CD14-positive monocyte (primary cell): Measurements from ENCODE around the gene SMIM8. TPM values are rescaled to one million over a fixed set of nuclear protein-coding genes. Genes with fewer than 3 reads are reported as not detected.

ENCODE experiments used
- DNase-seq, 3 donors: peaks; one replicate each; pipeline ENCODE4 v3.0.0-alpha.2; 2011 to 2022
- H2AFZ ChIP-seq: 2 replicates; pipeline ENCODE4 v1.6.0; 2012; ENCODE audit warnings: mild to moderate bottlenecking, low read depth, low read length, inconsistent platforms; ENCODE audit not compliant: insufficient read depth, poor library complexity, severe bottlenecking
- H3K27ac ChIP-seq, 2 donors: 1 replicate in 1 of 2; 2 replicates in 1 of 2; pipeline ENCODE4 v1.5.1; 2012 to 2013; ENCODE audit warnings: low read length in 2 of 2, control low read depth in 1 of 2, inconsistent platforms in 1 of 2, low read depth in 1 of 2, mild to moderate bottlenecking in 1 of 2
- H3K27me3 ChIP-seq, 2 donors: one replicate each; pipeline versions ENCODE4 v1.6.0 to v1.6.1; 2011 to 2013; ENCODE audit warnings: low read length in 2 of 2; ENCODE audit not compliant: control insufficient read depth in 2 of 2, insufficient read depth in 2 of 2
- H3K36me3 ChIP-seq, 2 donors: replicated peaks in 1 of 2; 1 replicate in 1 of 2; 2 replicates in 1 of 2; pipeline versions ENCODE4 v1.5.1 to v1.6.1; 2012 to 2013; ENCODE audit warnings: low read length in 2 of 2, control low read depth in 1 of 2, inconsistent platforms in 1 of 2, mild to moderate bottlenecking in 1 of 2; ENCODE audit not compliant: insufficient read depth in 2 of 2, control insufficient read depth in 1 of 2
- H3K4me1 ChIP-seq, 2 donors: 1 replicate in 1 of 2; 2 replicates in 1 of 2; pipeline versions ENCODE4 v1.5.1 to v1.6.1; 2012 to 2013; ENCODE audit warnings: low read length in 2 of 2, control low read depth in 1 of 2, inconsistent platforms in 1 of 2, mild to moderate bottlenecking in 1 of 2, moderate library complexity in 1 of 2; ENCODE audit not compliant: insufficient read depth in 2 of 2, control insufficient read depth in 1 of 2
- H3K4me2 ChIP-seq: replicated peaks from 2 replicates; pipeline ENCODE3; 2012; ENCODE audit warnings: low read length, moderate library complexity, mild to moderate bottlenecking; ENCODE audit not compliant: poor library complexity, severe bottlenecking; ENCODE audit errors: extremely low read depth
- H3K4me3 ChIP-seq, 3 experiments: fragments of 200-600 bp in 1 of 3; sonication (generic) in 1 of 3; replicated peaks in 1 of 3; 1 replicate in 2 of 3; 2 replicates in 1 of 3; pipeline ENCODE4 v1.5.1; 2011 to 2013; ENCODE audit warnings: low read length in 3 of 3, mild to moderate bottlenecking in 3 of 3, control low read depth in 2 of 3, low read depth in 2 of 3, inconsistent platforms in 1 of 3, moderate library complexity in 1 of 3
- H3K79me2 ChIP-seq: 2 replicates; pipeline ENCODE4 v1.6.0; 2012; ENCODE audit warnings: mild to moderate bottlenecking, control low read depth, inconsistent platforms, low read length, moderate library complexity; ENCODE audit not compliant: insufficient read depth
- H3K9ac ChIP-seq: 2 replicates; pipeline ENCODE4 v1.6.0; 2017; ENCODE audit warnings: low read length, mild to moderate bottlenecking; ENCODE audit not compliant: insufficient read depth, poor library complexity, severe bottlenecking
- H3K9me3 ChIP-seq, 2 donors: replicated peaks in 1 of 2; 1 replicate in 1 of 2; 2 replicates in 1 of 2; pipeline versions ENCODE4 v1.5.1 to v1.6.1; 2012 to 2013; ENCODE audit warnings: low read length in 2 of 2, control low read depth in 1 of 2; ENCODE audit not compliant: control insufficient read depth in 1 of 2, insufficient read depth in 1 of 2
- H4K20me1 ChIP-seq: 2 replicates; pipeline ENCODE4 v1.6.0; 2012; ENCODE audit warnings: mild to moderate bottlenecking, low read length, control low read depth, moderate library complexity; ENCODE audit not compliant: insufficient read depth
- H3K27ac Mint-ChIP-seq, 7 donors: one replicate each; pipeline ENCODE4 v1.8.0; 2020; ENCODE audit warnings: mild to moderate bottlenecking in 7 of 7, mixed read lengths in 7 of 7, moderate library complexity in 6 of 7, inconsistent platforms in 2 of 7
- H3K27me3 Mint-ChIP-seq, 3 donors: one replicate each; pipeline ENCODE4 v1.8.0; 2021 to 2022; ENCODE audit warnings: low read depth in 3 of 3, mild to moderate bottlenecking in 3 of 3, mixed read lengths in 3 of 3, moderate library complexity in 3 of 3, inconsistent platforms in 1 of 3
- H3K36me3 Mint-ChIP-seq, 2 donors: one replicate each; pipeline ENCODE4 v1.8.0; 2020; ENCODE audit warnings: mixed read lengths in 2 of 2, inconsistent platforms in 1 of 2, mild to moderate bottlenecking in 1 of 2
- H3K4me1 Mint-ChIP-seq: one replicate; pipeline ENCODE4 v1.8.0; 2020; ENCODE audit warnings: mild to moderate bottlenecking, mixed read lengths
- H3K4me3 Mint-ChIP-seq, 2 donors: one replicate each; pipeline ENCODE4 v1.8.0; 2020; ENCODE audit warnings: mild to moderate bottlenecking in 2 of 2, mixed read lengths in 2 of 2, moderate library complexity in 1 of 2
- H3K9me3 Mint-ChIP-seq, 7 donors: one replicate each; pipeline ENCODE4 v1.8.0; 2020 to 2022; ENCODE audit warnings: mixed read lengths in 7 of 7, mild to moderate bottlenecking in 6 of 7, moderate library complexity in 6 of 7, inconsistent platforms in 2 of 7
- WGBS: methylation state at CpG from one replicate; pipeline ENCODE4 v1.1.5; 2013; ENCODE audit warnings: missing lambda C conversion rate; ENCODE audit not compliant: insufficient coverage; 5-methylcytosine and 5-hydroxymethylcytosine counted together
- intact Hi-C, 2 donors: fragments of 100-400 bp; cut with micrococcal nuclease; formaldehyde crosslinking; loops; one replicate each; pipeline versions ENCODE4 v1.15.0 to v1.15.1; 2023
- polyA plus RNA-seq, 3 donors: library from polyadenylated mRNA; depleted of rRNA in 1 of 3; unstranded in 2 of 3; stranded (reverse) in 1 of 3; fragments of 300-500 nt in 2 of 3; fragments of >200 nt in 1 of 3; fragmentation: Illumina TruSeq in 2 of 3; gene quantifications; 1 replicate in 2 of 3; 2 replicates in 1 of 3; pipeline ENCODE4 v1.2.3, GENCODE V29; 2012 to 2021
- TF ChIP-seq, protein P1 (sequence below): fragments of 200-600 bp; IDR thresholded peaks from one replicate; pipeline ENCODE4 v1.8.0; 2022; ENCODE audit warnings: antibody characterized with exemption, mild to moderate bottlenecking

SMIM8 gene
- polyA plus RNA-seq, 3 donors, result 2.0 to 8.2 (median 5.9) TPM

DNA sequence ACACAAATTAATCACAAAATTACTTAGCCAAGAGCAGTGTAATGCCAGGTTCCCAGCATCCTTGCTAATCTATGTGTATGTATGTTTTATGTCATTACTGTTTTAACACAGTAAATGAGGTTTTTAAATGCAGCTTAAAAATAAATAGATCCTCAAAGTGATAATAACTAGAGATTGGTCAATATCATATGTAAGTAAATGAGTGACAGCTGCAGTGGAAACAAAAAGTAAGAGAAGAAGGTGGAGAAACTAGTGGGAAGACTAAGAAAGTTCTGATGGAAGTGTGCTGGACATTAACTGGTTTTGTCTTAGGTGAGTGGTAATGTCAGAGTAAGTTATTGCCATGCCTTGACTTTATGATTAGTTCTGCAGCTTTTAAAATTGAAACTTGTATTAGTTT lies 8.6 kb downstream of the SMIM8 start:
- H3K4me1 ChIP-seq, result no peaks in the 10 kb centered on the region
- Mint-ChIP-seq H3K4me3 (no peak overlapping the region), H3K27me3 (no peaks in the 10 kb centered on the region), H3K27ac (no peak overlapping the region), H3K36me3 (peaks cover 0 to 10% of the 10 kb centered on the region in 2 donors), H3K9me3 (peaks cover 3 to 10% (median 9%) of the 10 kb centered on the region in 7 donors), H3K4me1 (peaks cover 10% of the 10 kb centered on the region)
- intact Hi-C loops, result no loop called here
- DNase-seq, result no peak
- H3K9me3 ChIP-seq, result no peaks in the 10 kb centered on the region
- no peak overlapping the region for H2AFZ ChIP-seq
- H3K4me2 ChIP-seq, result no peak overlapping the region
- no peaks in the 10 kb centered on the region for H3K27me3 ChIP-seq
- H3K79me2 ChIP-seq, result no peaks in the 10 kb centered on the region
- no peak overlapping the region for H3K27ac ChIP-seq
- no peaks in the 10 kb centered on the region for H3K36me3 ChIP-seq
- no peak overlapping the region for H3K4me3 ChIP-seq
- no peaks in the 10 kb centered on the region for H4K20me1 ChIP-seq
- H3K9ac ChIP-seq, result no peak overlapping the region
- TF ChIP-seq, protein P1, sequence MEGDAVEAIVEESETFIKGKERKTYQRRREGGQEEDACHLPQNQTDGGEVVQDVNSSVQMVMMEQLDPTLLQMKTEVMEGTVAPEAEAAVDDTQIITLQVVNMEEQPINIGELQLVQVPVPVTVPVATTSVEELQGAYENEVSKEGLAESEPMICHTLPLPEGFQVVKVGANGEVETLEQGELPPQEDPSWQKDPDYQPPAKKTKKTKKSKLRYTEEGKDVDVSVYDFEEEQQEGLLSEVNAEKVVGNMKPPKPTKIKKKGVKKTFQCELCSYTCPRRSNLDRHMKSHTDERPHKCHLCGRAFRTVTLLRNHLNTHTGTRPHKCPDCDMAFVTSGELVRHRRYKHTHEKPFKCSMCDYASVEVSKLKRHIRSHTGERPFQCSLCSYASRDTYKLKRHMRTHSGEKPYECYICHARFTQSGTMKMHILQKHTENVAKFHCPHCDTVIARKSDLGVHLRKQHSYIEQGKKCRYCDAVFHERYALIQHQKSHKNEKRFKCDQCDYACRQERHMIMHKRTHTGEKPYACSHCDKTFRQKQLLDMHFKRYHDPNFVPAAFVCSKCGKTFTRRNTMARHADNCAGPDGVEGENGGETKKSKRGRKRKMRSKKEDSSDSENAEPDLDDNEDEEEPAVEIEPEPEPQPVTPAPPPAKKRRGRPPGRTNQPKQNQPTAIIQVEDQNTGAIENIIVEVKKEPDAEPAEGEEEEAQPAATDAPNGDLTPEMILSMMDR, result no peak

- H3K4me2 ChIP-seq, result no peak overlapping the region
These were observed 10.6 kb downstream of the SMIM8 start for GRCh38 chr6:87333033-87333432.

More at GRCh38 chr6:87333033-87333432, 10.6 kb downstream of the SMIM8 start:
- Histone ChIP-seq H2AFZ (no peak overlapping the region), H3K27ac (no peak overlapping the region), H3K9me3 (no peaks in the 10 kb centered on the region), H3K36me3 (no peaks in the 10 kb centered on the region), H3K4me1 (no peaks in the 10 kb centered on the region), H3K4me3 (no peak overlapping the region), H3K79me2 (no peaks in the 10 kb centered on the region), H4K20me1 (no peaks in the 10 kb centered on the region), H3K27me3 (no peaks in the 10 kb centered on the region), H3K9ac (no peak overlapping the region)
- Mint-ChIP-seq H3K9me3 (peaks cover 0 to 5% (median 4%) of the 10 kb centered on the region in 7 donors), H3K36me3 (peaks cover under 1 to 6% of the 10 kb centered on the region in 2 donors), H3K27me3 (no peaks in the 10 kb centered on the region), H3K4me1 (peaks cover 10% of the 10 kb centered on the region), H3K27ac (no peak overlapping the region), H3K4me3 (no peak overlapping the region)
- DNase-seq, result no peak
- WGBS, result 95% methylated on average over 3 of the region's 5 CpGs
- TF ChIP-seq, protein P1, result no peak
- intact Hi-C loops, result no loop called here
